Central memory CD8-positive, alpha-beta T cell (primary cell): ENCODE measurements around the gene MUCL3.
"Not testable (repeated sequence)": the region's sequence is repeated elsewhere in the genome, so short reads cannot be mapped to it uniquely, and the experiment has no call there.

Source experiments
- ATAC-seq: fragments of 150-1000 bp; cut with Tn5 transposase; replicated peaks from 2 replicates; pipeline ENCODE4 v1.10.0; 2022; ENCODE audit warnings: mild to moderate bottlenecking, moderate FRiP score, moderate number of reproducible peaks; ENCODE audit not compliant: poor library complexity, severe bottlenecking; ENCODE audit errors: extremely low read depth
- DNase-seq, 2 donors: peaks; one replicate each; pipeline ENCODE4 v3.0.0; 2021; ENCODE audit warnings: low spot score in 2 of 2
- H3K27ac Mint-ChIP-seq: one replicate; pipeline ENCODE4 v1.8.0; 2022; ENCODE audit warnings: low read depth, mild to moderate bottlenecking, moderate library complexity, mixed read lengths
- H3K27me3 Mint-ChIP-seq: one replicate; pipeline ENCODE4 v1.8.0; 2022; ENCODE audit warnings: mixed read lengths
- H3K36me3 Mint-ChIP-seq: one replicate; pipeline ENCODE4 v1.8.0; 2022; ENCODE audit warnings: mild to moderate bottlenecking, moderate library complexity, mixed read lengths; ENCODE audit not compliant: insufficient read depth
- H3K4me1 Mint-ChIP-seq: one replicate; pipeline ENCODE4 v1.8.0; 2022; ENCODE audit warnings: mixed read lengths
- H3K4me3 Mint-ChIP-seq: one replicate; pipeline ENCODE4 v1.8.0; 2022; ENCODE audit warnings: mild to moderate bottlenecking, moderate library complexity, mixed read lengths
- H3K9me3 Mint-ChIP-seq: one replicate; pipeline ENCODE4 v1.8.0; 2022; ENCODE audit warnings: mixed read lengths

The MUCL3 gene

DNA sequence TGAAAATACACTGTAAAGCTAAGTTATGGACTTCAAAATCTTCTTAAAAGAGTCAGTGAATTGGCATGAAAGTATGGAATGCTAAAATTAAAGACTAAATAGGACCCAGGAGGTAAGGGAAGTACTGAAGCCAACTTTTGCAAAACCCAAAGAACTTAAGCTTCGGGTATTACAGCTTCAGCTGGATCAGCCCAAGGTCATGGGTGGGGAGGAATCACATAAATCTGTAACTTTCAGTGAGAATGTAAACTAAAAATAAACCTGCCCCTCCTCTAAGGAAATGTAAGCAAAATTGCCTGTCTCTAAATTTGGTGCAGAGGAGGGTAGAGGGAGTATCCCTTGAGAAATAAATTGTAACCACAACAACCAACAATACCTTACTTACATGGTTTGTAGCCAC lies 38.4 kb downstream of the MUCL3 start:
- Mint-ChIP-seq H3K27ac (no peak overlapping the region), H3K4me3 (no peak overlapping the region), H3K9me3 (no peaks in the 10 kb centered on the region), H3K36me3 (no peaks in the 10 kb centered on the region), H3K4me1 (peaks cover 5% of the 10 kb centered on the region), H3K27me3 (peaks cover 64% of the 10 kb centered on the region)
- no peak for DNase-seq
- no peak for ATAC-seq

DNA sequence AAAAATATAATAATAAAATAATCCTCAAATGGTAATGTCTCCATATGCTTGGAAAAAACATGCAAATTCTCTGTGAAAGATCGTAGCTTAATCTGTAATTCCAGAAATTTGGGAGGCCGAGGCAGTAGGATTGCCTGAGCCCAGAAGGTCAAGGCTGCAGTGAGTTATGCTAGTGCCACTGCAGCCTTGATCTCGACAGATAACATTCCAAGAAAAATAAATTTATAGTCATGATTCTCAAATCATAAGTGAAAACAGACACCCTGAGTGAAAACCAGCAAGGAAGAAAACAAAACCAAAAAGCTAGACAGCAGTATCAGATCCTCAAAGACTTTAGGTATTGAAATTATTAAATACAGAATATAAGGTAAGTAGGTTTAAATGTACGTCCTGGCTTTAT lies 38.9 kb downstream of the MUCL3 start:
- Mint-ChIP-seq H3K27ac (no peak overlapping the region), H3K4me1 (peaks cover 5% of the 10 kb centered on the region), H3K4me3 (no peak overlapping the region), H3K9me3 (no peaks in the 10 kb centered on the region), H3K27me3 (peaks cover 65% of the 10 kb centered on the region), H3K36me3 (no peaks in the 10 kb centered on the region)
- ATAC-seq (no peak), DNase-seq (no peak)

DNA sequence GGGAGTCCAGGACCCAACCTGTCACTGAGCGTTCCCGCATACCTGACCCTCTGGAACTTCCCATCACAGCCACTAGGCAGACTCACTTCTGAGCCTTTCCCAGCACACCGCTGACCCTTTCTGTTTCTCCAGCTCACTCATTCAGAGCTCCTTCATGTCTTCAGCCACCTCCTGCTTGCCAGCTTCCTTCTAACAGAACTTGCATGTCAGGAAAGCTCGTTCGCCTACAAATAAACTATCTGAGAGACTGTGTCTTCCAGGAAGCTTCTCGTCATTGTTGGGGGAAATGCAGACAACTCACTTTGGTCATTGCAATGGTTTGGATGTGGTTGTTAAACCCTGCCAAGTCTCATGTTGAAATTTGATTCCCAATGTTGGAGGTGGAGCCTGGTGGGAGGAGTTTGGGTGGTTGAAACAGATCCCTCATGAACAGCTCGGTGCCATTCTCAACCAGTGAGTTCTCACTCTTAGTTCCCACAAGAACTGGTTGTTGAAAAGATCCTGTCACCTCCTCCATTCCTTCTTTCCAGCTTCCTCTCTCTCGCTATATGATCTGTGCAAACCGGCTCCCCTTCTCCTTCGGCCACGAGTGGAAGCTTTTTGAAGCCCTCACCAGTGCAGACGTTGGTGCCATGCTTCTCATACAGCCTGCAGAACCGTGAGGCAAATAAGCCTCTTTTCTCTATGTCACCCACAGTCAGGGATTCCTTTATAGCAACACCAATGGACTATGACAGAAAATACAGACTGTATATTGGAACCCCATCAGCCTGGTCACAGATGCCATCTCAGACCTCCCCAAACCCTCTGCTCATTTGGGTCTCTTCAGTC lies 41.4 kb downstream of the MUCL3 start:
- no peak overlapping the region for H3K27ac Mint-ChIP-seq
- no peaks in the 10 kb centered on the region for H3K9me3 Mint-ChIP-seq
- peaks cover 5% of the 10 kb centered on the region for H3K4me1 Mint-ChIP-seq
- no peak for DNase-seq
- H3K27me3 Mint-ChIP-seq = peaks cover 73% of the 10 kb centered on the region
- H3K36me3 Mint-ChIP-seq = no peaks in the 10 kb centered on the region
- no peak for ATAC-seq
- no peak overlapping the region for H3K4me3 Mint-ChIP-seq

DNA sequence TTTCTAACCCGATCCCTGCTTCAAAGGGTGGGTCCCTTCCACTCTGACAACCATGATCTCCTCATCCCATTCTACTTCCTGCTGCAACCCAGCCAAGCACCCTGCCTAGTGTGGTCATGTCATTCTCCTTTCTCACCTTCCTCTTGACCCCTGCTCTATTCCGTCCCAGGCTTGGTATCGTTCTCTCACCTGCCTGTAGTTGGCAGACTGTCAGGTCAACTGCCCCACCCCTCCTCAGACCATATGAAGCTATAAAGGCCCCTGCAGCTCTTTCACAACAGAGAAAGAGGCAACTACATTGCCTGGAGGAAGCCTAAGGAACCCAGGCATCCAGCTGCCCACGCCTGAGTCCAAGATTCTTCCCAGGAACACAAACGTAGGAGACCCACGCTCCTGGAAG lies 42.7 kb downstream of the MUCL3 start, which contains the start of gene MUC21:
TSS of gene MUC21 (plus strand) at position 280 of the 400 bp plus-strand sequence. CDS start 241 bp downstream, outside the sequence.
- Mint-ChIP-seq H3K4me3 (no peak within 1 kb of the TSS), H3K9me3 (no peaks in the 10 kb centered on the region), H3K27me3 (peaks cover 61% of the 10 kb centered on the region), H3K4me1 (peaks cover 5% of the 10 kb centered on the region), H3K27ac (no peak within 1 kb of the TSS), H3K36me3 (no peaks in the 10 kb centered on the region)
- ATAC-seq (no peak), DNase-seq (no peak)

DNA sequence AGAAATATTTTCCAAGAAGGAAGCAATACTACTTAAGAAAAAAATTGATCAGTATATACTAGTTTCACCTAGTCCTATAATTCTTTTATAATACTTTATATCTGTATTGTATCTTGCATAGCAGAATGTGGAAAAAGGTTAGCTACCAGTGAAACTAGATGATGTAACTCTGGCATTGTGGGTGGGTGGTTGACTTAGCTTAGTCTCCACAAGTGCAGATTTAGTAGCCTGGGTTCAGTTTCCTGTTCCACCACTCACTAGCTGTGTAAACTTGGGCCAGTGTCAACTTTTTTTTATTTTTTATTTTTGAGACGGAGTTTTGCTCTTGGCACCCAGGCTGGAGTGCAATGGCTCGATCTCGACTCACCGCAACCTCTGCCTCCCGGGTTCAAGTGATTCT lies 44.7 kb downstream of the MUCL3 start:
- Mint-ChIP-seq H3K36me3 (no peaks in the 10 kb centered on the region), H3K27ac (no peak overlapping the region), H3K27me3 (peaks cover 46% of the 10 kb centered on the region), H3K4me1 (peaks cover 12% of the 10 kb centered on the region), H3K9me3 (no peaks in the 10 kb centered on the region), H3K4me3 (no peak overlapping the region)
- ATAC-seq (no peak), DNase-seq (no peak)

DNA sequence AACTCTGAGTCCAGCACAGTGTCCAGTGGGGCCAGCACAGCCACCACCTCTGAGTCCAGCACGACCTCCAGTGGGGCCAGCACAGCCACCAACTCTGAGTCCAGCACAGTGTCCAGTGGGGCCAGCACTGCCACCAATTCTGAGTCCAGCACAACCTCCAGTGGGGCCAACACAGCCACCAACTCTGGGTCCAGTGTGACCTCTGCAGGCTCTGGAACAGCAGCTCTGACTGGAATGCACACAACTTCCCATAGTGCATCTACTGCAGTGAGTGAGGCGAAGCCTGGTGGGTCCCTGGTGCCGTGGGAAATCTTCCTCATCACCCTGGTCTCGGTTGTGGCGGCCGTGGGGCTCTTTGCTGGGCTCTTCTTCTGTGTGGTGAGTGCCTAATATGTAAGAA lies 46.5 kb downstream of the MUCL3 start:
- no peaks in the 10 kb centered on the region for H3K36me3 Mint-ChIP-seq
- H3K27me3 Mint-ChIP-seq = peaks cover 28% of the 10 kb centered on the region
- no peak overlapping the region for H3K4me3 Mint-ChIP-seq
- DNase-seq (no peak), ATAC-seq (no peak)
- no peaks in the 10 kb centered on the region for H3K9me3 Mint-ChIP-seq
- H3K27ac Mint-ChIP-seq = no peak overlapping the region
- peaks cover 15% of the 10 kb centered on the region for H3K4me1 Mint-ChIP-seq

DNA sequence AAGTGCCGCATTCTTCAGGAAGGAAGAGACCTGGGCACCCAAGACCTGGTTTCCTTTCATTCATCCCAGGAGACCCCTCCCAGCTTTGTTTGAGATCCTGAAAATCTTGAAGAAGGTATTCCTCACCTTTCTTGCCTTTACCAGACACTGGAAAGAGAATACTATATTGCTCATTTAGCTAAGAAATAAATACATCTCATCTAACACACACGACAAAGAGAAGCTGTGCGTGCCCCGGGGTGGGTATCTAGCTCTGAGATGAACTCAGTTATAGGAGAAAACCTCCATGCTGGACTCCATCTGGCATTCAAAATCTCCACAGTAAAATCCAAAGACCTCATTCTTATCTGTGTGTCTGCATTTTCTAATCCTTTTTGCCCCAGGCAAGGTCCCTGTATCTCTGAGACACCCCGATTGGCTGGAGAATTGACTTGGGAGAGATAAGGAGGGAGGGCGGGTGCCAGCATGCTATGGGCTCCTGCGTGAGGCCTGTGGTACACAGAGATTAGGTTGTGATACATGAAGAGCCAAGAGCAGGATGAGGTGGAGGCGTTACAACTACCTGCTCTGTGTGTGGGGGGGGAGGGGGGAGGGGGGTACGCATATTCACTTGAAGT lies 47.5 kb downstream of the MUCL3 start:
- H3K4me1 Mint-ChIP-seq = peaks cover 12% of the 10 kb centered on the region
- H3K36me3 Mint-ChIP-seq = no peaks in the 10 kb centered on the region
- H3K9me3 Mint-ChIP-seq = no peaks in the 10 kb centered on the region
- no peak for ATAC-seq
- peaks cover 18% of the 10 kb centered on the region for H3K27me3 Mint-ChIP-seq
- no peak overlapping the region for H3K4me3 Mint-ChIP-seq
- no peak overlapping the region for H3K27ac Mint-ChIP-seq
- DNase-seq = no peak

DNA sequence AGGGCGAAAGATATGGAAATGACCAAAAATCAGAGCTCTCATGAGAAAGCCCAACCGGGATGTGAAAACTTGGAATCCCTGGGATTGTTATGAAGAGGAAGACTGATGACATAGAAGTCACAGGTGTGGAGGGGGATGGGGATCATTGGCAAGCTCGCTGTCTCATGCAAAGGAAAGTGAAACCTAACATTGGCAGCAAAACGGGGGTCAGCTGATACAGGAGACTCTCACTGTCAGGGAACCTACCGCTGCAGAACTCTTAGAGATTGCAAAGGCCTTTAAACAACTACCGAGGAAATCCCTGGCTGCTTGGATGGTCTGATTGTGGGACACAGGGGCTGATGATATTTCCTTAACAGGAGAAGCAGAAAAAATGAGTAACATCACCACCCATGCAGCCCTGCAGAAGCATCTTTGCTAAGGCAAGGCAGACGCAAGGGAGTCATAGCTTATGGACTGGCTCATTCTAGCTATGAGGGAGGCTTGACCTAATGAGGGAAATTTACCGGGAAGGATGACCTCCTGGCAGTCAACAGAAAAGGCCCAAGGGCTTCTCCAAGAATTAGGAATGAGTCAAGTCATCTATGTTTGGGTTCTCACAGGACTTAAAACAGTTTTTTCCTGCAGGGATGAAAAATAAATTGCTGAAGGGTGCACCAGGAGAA lies 49.8 kb downstream of the MUCL3 start:
- H3K27me3 Mint-ChIP-seq = no peaks in the 10 kb centered on the region
- H3K27ac Mint-ChIP-seq = peak overlapping the region; percentile 32
- H3K4me1 Mint-ChIP-seq = peaks cover 12% of the 10 kb centered on the region
- H3K9me3 Mint-ChIP-seq = no peaks in the 10 kb centered on the region
- no peak for DNase-seq
- H3K4me3 Mint-ChIP-seq = peak overlapping the region; percentile 39
- no peak for ATAC-seq
- no peaks in the 10 kb centered on the region for H3K36me3 Mint-ChIP-seq

DNA sequence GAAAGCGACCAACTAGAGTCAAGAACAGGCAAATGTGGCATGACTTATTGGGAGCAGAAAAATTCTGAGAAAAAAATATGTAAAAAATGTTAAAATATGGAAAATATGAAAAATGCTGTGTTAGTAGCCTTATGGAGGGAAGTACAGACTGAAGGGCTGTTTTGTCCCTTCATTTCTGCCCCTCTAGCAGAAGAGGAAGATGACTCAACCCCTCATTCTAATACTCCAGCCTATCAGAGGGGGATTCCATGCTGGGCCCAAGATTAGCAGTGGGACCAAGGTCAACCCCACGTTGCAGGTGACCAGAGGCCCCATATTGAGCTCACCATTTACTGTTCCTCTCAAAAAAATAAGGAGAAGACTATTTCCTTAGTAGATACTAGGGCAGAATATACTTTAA lies 51.1 kb downstream of the MUCL3 start:
- Mint-ChIP-seq H3K4me3 (no peak overlapping the region), H3K36me3 (no peaks in the 10 kb centered on the region), H3K27me3 (no peaks in the 10 kb centered on the region), H3K4me1 (peaks cover 12% of the 10 kb centered on the region), H3K9me3 (no peaks in the 10 kb centered on the region), H3K27ac (no peak overlapping the region)
- DNase-seq (no peak), ATAC-seq (no peak)

DNA sequence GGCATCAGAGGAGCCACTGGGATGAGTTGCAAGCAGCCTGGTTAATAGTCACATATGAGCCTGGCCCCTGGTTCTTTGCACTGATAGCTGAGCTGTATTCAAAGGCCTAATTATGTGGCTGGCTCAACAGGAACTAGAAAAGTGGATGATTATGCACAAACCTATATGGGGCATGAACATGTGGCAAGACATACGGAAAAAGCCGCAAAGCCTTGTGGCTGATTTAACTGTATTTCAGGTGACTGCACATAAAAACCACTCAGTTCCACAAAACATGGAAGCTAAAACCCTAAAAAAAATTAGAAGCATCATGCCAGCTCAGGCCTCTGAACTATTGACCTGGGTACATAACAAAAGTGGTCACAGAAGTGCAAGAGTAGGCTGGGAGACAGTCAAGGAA lies 56.5 kb downstream of the MUCL3 start:
- Mint-ChIP-seq H3K4me1 (no peaks in the 10 kb centered on the region), H3K36me3 (no peaks in the 10 kb centered on the region), H3K9me3 (no peaks in the 10 kb centered on the region), H3K27me3 (peaks cover 4% of the 10 kb centered on the region), H3K27ac (no peak overlapping the region), H3K4me3 (no peak overlapping the region)
- no peak for ATAC-seq
- DNase-seq = no peak

DNA sequence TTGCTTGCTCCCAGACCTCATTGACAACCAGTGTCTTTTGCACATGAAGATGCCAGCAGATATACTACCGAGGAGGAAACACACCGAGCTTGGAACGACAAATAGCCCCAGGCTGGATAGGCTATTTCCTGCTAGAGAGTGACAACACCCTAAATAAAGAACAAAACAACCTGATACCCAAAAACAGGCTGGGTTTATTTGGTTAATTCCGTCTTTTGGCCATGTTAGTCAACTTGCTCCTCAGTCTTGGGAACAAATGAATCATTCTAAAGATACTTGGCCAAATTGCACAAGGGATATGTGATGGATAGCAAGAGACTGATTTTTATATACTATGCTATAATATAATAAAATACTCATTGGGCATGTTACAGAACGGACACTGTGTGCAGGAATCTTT lies 58.0 kb downstream of the MUCL3 start:
- Mint-ChIP-seq H3K27ac (no peak overlapping the region), H3K36me3 (no peaks in the 10 kb centered on the region), H3K4me1 (no peaks in the 10 kb centered on the region), H3K4me3 (no peak overlapping the region), H3K9me3 (no peaks in the 10 kb centered on the region), H3K27me3 (peaks cover 15% of the 10 kb centered on the region)
- DNase-seq (no peak), ATAC-seq (no peak)

DNA sequence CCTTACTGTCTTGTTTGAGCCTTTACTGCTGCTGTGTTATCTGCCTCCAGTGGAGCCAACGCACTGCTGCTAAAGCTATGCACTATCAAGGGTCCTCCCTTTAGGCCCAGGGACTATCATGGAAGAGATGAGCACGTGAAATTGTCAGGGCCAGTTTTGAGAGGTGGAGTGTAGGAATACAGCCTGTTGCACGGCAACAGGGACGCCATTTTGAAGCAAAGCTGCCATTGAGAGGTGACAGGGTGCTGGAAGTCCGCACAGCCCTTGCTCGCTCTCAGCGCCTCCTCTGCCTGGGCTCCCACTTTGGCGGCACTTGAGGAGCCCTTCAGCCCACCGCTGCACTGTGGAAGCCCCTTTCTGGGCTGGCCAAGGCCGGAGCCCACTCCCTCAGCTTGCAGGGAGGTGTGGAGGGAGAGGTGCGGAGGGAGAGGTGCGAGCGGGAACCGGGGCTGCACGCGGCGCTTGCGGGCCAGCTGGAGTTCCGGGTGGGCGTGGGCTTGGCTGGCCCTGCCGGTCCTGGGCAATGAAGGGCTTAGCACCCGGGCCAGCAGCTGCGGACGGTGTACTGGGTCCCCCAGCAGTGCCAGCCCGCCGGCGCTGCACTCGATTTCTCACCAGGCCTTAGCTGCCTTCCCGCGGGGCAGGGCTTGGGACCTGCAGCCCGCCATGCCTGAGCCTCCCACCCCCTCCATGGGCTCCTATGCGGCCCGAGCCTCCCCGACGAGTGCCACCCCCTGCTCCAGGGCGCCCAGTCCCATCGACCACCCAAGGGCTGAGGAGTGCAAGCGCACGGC lies 59.5 kb downstream of the MUCL3 start:
- not testable (repeated sequence) for H3K4me1 Mint-ChIP-seq, H3K4me3 Mint-ChIP-seq, H3K9me3 Mint-ChIP-seq, H3K27ac Mint-ChIP-seq, DNase-seq, H3K36me3 Mint-ChIP-seq, ATAC-seq
- H3K27me3 Mint-ChIP-seq = peaks cover 26% of the 10 kb centered on the region
